Subcutaneous adipose tissue (tissue), 4 donors: ENCODE measurements around the gene HSP90AB1. TPM values are rescaled to one million over a fixed set of nuclear protein-coding genes. Genes with fewer than 3 reads are reported as not detected.

ENCODE experiments used
- CTCF ChIP-seq: fragments of 450-650 bp; IDR thresholded peaks from one replicate; pipeline ENCODE4 v1.5.1; 2016; ENCODE audit warnings: low read depth, mild to moderate bottlenecking, control low read depth, antibody characterized with exemption, moderate library complexity
- total RNA-seq, 4 donors: library from RNA; depleted of rRNA; stranded (reverse); fragments of >200 nt; gene quantifications; one replicate each; pipeline ENCODE4 v1.1.0, GENCODE V29; 2016

Gene HSP90AB1
- total RNA-seq, 4 donors from 2014 or later, result 457 to 750 (median 477) TPM

GRCh38 chr6:44219053-44219814, 27.7 kb upstream of the HSP90AB1 start:
- TF ChIP-seq CTCF, result no peak

DNA sequence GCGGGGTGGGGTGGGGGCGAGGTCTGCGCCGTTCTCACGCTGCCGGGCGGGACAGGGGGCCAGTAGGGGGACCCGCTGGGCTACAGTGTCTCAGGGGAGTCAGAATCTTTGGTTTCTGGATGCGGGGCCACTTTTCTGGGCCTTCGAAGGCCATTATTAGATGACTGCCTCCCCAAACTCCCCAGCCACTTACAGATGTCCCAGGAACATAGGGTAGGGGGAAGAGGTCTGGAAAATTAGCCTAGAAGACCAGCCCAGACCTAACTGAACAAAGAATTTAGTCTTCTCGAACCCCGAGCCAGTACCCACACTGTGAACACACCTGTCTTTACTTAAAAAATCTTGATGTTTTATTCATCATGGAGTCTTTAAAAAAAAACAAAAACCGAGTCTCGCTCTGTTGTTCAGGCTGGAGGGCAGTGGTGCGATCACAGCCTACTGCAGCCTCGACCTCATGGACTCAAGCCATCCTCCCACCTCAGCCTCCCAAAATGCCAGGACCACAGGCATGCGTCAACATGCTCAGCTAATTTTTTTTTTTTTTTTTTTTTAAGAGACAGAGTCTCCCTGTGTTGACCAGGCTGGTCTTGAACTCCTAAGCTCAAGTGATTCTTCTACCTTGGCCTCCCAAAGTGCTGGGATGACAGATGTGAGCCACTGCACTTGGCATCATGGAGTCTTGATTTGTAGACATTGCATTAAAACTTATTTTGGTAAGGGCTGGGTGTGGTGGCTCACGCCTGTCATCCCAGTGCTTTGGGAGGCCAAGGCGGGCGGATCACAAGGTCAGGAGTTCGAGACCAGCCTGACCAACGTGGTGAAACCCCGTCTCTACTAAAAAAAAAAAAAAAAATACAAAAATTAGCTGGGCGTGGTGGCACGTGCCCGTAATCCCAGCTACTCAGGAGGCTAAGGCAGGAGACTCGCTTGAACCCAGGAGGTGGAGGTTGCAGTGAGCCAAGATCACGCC, 26.8 kb upstream of the HSP90AB1 start:
- no peak for TF ChIP-seq CTCF

- TF ChIP-seq CTCF, result no peak
Measured at GRCh38 chr6:44220913-44221290, 26.0 kb upstream of the HSP90AB1 start.

DNA sequence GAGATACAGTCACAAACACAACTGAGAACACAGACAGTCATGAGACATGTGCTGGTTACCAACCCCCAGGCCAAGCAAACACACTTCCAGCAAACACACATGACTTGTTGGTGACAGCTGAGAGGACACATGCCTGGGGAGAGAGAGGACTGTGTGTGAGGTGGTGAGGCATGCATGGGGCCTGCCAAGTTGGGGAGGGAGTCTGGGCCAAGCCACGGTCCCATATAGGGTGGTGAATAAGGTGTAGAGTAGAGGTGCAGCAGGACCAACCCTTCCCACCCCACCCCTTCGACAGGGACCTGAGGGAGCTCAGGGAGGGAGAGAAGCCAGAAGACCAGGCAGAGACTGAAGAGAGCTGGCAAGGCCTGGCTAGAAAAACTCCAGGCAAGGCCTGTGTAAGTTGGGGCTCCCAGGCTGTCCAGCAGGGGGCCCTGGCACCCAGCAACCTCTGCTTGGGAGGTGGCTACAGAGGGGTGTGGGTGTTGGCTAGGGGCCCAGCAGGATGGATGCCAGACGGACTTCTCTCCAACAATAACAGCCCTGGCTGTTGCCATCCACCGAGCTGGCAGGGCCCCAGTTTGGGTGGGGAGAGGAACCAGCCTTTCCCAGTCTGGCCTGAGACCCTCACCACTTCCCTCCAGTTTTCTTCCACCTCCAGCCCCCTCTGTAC, 25.5 kb upstream of the HSP90AB1 start:
- TF ChIP-seq CTCF, result no peak

- no peak for TF ChIP-seq CTCF
Measured at GRCh38 chr6:44221961-44222335, 25.0 kb upstream of the HSP90AB1 start.

DNA sequence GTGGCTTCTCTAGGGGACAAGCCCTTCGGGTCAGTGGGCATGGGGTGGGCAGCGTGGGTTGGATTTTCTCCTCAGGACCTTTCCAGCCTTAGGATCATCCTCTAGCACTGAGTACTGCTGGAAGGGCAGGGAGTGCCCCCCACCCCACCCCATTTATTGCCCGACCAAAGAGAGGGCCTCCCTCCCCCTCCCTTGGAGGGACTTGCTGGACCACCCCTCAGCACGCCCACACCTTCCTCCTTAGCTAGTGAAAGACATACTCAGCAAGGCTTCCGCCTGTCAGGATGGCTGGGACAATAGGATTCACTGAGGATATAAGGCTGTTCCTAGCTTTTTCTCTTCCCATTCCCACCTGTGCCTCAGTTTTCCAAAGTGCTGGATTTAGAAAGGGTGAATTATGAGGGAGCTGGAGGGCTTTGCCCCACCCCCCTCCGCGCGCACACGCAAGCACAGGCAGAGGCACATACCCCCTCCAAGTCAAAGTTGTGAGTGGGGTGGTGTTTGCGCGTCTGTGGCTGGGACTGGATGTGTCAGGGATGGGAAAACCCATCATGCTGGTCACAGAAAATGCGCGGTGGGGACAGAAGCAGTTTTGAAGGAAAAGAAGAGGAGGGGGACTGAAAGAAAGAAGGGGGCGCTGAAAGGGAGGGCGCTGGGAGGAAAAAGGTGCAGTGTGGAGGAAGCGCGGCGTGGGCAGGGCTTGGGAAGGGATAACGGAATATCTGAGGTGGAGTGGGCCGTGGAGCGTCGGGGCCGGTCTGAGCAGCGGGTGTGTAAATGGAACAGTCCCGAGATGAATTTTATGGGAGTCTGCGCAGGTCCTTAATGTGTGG, 24.2 kb upstream of the HSP90AB1 start:
- TF ChIP-seq CTCF, result no peak
